GM21528 (cell line): Measurements from ENCODE around the gene GET4.
"Not testable (repeated sequence)": the region's sequence is repeated elsewhere in the genome, so short reads cannot be mapped to it uniquely, and the experiment has no call there.

ENCODE experiments used
- ATAC-seq: cut with Tn5 transposase; IDR thresholded peaks from one replicate; pipeline ENCODE4 v1.9.1; 2021; ENCODE audit warnings: mild to moderate bottlenecking, moderate library complexity; ENCODE audit not compliant: unreplicated experiment, low FRiP score

The GET4 gene

DNA sequence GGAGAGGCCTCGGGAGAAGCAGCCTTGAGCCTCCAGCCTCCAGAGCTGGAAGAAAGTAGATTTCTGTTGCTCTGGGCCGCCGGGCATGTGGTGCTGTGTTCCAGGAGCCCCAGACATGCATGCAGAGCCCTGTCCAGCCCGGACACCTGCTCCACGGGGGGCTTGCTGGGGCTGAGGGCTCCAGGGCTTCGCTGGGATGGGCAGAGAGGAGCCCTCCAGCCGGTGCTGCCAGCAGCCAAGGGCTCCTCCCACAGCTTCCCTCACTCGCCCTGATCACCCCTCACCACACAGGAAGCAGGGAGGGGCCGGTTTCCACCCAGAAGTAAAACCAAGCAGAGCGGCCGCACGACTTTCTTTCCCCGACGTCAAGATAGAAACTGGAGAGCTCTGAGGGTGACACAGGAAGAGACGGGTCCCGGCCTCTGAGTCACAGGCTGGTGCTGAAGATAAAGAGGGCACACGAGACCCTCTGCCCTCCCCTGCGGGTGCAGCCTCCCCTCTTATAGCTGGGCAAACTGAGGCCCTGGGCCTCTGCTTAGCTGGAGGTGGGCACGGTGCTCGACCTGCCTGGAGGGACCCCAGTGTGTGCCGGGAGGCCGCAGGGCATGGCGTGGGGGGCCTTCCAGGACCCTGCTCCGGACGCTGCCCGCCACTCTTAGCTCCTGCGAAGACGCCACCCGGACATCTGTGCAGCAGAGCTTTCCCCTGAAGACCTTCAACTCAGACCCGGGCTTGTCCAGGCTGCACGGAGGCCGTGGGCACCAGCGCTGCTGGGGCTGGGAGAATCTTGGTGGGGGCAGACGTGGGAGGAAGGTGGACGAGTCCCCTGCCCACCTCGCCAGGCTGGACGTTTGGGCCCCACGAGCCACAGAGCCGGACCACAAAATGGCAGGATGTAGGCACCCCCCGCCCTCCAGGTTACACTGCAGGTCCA is 47.0 kb downstream of the GET4 start:
- ATAC-seq, result peak; percentile 83

DNA sequence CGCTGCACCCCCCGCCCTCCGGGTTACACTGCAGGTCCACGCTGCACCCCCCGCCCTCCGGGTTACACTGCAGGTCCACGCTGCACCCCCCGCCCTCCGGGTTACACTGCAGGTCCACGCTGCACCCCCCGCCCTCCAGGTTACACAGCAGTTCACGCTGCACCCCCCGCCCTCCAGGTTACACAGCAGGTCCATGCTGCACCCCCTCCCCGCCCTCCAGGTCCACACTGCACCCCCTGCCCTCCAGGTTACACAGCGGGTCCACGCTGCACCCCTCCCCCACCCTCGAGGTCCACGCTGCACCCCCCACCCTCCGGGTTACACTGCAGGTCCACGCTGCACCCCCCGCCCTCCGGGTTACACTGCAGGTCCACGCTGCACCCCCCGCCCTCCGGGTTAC is 47.7 kb downstream of the GET4 start:
- ATAC-seq, result not testable (repeated sequence)

DNA sequence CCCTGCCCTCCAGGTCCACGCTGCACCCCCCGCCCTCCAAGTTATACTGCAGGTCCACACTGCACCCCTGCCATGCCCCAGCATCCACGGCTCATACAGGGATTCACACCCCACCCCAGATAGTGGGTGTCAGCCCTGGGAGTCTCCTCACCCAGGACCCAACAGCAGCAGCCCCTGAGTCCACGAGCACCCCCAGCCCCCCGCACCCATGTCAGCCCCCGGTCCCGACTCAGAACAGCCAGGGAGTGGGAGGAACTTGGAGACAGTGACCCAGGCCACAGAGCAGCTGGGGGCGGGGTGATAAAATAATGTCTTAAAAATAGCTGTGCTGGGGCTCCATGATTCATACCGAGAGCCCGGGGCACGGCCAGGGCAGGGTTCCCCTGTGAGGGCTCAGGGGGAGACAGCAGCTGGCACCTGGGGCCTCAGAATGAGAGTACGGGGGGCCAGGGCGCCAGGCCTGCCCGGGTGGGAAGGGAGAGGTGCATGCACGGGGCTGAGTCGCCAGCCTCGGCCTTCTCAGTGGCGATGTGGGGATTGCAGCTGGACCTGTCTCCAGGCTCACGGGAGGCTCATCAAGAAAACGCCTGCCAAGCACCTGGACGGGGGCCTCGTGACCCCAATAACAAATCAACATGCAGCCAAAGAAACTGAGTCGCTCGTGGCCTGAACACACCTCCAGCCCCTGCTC is 48.3 kb downstream of the GET4 start:
- ATAC-seq, result peak; percentile 37

DNA sequence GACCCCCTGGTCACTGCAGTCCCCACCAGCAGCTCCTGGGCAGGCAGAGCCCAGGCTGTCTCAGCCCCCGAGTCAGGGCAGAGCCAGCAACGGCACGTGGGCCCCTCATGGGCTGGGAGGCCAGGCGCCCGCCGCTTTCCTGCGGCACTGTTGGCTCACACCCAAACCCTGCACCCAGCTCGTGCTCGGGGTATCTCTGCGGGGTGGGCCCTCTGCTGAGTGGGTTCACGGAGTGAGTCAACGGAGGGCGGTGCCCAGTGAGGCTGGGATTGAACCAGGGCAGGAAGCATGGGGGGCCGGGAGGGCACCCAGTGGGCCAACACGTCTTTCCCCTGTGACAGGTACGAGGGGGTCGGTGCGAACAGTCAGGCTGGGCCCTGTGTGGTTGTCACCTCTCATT is 49.2 kb downstream of the GET4 start:
- no peak for ATAC-seq

DNA sequence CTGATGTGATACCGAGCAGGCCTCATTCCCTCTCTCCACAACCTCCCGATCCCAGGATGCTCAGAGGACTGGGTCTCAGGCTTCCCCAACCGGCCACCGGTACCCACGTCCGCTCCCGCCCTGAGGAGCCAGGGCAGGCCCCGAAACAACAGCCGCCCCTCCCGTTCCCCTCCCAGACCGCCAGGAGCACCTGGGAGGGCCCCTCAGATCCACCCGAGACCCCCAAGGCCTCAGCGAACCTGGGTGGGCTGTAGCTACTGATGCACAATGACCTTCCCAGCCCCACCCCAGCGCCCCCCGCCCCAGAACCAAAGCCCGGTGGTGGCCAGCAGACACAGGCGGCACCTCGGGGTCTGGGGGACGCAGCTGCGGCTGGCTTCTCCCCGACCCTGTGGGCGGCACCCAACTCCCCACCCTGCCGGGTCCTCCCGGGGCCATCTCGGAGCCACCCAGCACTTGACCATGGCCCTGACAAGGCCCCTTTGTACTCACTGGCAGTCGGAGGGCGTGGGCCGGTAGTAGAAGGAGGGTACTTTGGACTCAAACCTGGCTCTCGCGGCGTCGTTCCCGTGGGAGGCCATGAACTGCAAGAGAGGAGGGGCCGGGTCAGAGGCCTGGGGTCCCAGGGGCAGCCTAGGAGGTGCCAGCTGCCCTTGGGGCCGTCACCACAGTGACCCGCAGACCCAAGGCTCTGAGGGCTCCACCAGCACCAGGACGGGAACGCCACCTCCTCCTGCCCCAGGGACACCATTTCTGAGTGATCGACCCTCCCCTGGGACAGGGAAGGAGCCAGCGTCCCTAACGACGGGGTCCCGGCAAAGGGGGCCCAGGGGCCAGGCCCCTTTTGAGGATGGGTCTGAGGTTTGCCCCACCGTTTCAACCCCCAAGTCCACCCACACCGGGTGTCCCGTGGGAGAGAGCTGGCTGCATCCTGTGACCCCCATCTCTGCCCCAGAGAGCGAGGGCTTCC is 50.0 kb downstream of the GET4 start:
- ATAC-seq, result no peak

DNA sequence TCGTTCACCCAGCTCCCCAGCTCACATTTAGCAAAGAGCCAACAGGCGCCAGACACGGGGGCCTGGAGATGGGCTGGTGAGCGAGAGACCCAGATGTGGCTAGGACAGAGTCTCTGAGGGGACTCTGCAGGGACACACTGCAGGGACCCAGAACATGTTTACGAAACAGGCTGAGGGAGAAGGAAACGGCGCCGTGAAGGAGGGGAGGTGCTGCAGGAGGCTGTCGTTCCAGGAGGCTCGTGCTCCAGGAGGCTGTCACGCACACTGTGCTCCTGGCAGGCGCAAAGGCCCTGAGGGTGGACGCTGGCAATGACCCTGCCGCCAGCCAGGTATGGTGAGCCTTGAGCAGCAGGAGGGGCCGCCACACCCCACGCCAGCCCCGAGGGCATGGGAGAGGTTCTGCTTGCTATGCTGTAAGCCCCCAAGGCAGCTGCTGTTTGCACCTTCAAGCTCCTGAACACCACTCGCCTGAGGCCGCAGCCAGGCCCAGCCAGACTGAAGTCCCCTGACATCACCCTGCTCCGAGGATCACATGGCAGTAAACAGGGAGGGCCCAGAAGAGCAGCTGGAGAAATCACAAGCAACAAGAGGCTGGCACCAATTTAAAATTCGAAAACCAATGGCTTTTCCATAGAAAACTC is 50.8 kb downstream of the GET4 start:
- no peak for ATAC-seq

DNA sequence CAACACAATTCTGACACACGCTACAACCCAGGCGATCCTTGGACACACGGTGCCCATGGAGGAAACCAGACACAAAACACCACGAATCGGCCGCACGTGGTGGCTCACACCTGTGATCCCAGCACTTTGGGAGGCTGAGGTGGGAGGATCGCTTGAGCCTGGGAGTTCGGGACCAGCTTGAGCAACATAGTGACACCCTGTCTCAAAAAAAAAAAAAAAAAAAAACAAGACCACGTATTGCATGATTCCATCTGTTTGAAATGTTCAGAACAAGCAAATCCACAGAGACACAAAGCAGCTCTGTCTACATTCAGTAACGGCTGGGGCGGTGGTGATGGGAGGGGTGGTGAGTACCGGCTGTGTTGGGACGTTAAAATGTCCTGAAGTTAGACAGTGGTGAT is 53.0 kb downstream of the GET4 start:
- no peak for ATAC-seq

DNA sequence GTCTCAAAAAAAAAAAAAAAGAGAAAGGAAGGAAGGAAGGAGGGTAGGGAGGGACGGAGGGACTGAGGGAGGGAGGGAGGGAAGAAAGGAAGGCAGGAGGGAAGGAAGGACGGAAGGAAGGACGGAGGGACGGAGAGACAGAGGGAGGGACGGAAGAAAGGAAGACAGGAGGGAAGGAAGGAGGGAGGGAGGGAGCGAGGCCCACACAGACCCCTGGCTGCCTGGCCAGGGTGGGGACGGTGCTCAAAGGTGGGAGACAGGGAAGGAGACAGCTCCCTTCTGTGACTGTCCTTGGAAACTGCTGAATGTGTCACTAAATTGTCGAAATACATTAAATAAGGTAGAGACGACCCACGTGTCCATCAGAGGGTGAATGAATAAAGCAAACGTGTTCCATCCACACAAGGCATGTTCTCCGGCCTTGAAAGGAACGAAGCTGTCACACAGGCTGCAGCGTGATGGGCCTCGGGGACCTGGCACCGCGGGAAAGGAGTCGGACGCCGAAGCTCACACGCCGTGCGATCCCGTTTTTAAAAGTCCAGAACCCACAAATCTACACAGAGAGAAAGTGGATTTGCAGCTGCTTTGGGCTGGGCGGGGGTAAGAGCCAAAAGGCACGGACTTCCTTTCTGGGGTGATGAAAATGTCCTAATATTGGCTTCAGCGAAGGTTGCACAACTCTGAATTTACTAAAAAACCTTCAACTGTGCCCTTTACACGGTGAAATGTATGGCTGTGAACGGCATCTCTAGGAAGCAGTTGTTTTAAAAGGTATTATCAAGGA is 54.8 kb downstream of the GET4 start:
- ATAC-seq, result no peak

DNA sequence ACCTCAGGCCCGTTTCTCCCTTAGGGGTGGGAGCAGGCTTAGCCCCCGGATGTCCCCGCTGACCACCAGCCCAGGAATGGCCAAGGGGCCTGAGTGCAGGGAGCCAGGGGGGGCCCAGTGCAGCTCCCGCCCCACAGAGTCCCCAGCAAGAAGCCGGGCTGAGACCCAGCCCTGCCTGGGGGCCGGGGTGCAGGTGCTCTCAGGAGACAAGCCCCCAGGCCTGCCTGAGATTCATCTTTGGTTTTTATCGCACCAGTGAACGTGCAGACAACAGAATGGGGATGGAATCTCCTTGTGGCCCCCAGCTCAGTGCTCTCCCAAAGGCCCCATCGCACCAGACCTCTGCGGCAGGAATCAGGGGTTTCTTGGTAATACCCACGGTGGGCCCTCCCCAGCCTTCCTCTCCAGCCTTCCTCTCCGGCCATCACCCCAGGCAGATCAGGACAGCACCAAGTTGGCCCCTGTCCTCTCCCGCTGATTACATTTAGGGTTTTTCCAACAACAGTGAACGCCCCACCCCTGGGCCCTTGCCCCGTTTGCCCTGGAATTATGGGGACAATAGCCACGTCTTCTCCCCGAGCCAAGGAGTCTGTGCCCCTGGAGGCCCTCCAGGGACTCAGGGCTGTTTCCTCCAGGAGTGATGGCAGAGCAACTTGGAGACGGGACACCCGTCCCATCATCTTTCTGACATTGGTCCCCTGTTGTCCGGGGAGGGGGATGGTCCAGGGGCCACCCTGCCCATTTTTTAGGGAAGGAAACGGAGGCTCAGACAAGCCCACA is 55.7 kb downstream of the GET4 start:
- no peak for ATAC-seq

DNA sequence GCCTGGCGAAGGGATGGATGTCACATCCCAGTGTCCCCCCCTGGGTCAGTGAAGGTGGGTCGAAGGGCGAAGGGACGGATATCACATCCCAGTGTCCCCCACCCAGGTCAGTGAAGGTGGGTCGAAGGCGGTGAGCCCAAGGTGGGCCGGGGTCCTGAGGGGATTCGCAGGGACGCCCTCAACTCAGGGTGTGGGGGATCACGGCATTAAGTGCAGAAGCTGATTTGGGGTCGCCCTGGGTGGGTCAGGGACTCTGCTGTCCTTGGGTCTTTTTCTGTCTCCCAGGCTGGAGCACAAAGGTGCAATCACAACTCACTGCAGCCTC is 56.3 kb downstream of the GET4 start:
- ATAC-seq, result no peak

DNA sequence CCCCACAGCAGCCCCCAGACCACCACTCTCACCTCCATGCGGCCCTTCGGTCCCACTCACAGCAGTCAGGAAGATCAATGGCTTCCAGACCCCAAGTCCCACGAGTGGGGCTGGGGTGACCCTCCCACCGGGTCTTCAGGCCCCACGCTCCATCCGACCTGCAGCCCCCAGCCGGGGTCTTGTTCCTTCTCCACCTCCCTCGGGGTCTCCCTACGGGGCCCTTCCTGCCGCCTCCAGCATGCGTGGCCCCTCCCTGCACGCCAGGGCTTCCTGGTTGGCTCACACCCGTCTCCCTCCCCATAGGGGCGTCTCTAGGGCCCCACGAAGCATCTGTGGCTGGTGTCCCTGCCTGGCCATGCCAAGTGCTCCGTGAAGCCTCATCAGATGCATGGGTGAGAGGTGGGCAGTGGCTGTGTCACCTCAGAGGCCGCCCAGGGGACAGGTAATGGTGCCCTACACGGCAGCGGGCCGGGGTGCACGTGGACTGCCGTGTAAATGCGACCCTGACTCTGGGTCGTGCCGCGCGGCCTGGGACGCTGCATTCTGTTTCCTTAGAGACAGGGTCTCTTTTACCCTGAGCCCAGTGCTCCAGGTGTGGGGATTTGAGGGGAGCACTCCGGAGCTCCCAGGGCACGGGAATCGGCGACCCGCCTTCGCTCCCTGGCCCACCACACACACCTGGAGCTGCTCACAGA is 58.3 kb downstream of the GET4 start:
- ATAC-seq, result no peak

DNA sequence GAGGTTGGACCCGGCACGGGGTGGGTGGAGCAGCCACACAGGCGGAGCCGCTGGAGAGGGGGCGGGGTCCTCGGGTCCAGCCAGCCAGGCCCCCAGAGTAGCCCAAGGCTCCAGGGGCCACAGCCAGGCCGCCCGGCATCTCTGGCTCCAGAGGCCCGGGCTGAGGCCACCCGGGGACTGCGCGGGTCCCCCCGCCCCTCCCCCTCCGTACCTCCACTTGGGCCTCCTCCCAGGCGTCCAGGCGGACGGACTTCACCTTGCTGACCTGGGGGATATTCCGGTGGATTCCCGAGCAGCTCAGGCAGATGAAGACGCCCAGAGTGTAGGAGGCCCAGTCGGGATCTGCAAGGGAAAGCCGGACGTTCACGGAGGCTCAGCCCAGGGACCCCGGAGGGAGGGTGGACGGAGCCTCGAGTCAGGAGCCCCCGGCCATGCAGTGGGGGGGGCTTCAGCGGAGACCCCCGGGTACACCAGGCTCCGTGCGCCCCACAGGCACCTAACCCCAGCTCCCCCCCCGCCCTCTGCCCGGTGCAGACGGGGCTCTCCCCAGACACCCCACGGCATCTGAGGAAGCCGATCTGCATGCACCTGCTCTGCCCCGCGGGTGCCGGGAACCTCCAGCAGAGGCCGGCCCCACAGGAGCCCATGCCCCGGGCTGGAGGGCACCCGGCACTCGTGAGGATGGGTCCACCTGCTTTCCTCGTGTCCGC is 59.0 kb downstream of the GET4 start:
- ATAC-seq, result no peak

DNA sequence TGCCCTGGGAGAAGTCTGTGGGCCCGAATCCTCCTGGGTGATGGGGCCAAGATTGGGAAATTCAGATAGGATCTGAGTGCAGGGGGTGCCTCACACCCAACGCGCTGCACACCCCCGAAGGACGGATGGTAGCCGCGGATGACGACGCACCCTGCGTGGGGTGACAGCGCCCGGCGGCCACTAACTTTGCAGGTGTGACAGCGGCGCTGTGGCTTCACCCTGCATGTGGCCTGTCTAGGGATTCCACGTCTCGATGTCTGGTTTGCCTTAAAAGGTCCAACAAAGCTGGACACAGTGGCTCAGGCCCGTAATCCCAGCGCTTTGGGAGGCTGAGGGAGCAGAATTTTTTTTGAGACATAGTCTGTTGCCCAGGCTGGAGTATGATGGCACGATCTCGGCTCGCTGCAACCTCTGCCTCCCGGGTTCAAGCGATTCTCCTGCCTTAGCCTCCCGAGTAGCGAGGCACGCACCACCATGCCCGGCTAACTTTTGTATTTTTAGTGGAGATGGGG is 59.6 kb downstream of the GET4 start:
- ATAC-seq, result no peak

DNA sequence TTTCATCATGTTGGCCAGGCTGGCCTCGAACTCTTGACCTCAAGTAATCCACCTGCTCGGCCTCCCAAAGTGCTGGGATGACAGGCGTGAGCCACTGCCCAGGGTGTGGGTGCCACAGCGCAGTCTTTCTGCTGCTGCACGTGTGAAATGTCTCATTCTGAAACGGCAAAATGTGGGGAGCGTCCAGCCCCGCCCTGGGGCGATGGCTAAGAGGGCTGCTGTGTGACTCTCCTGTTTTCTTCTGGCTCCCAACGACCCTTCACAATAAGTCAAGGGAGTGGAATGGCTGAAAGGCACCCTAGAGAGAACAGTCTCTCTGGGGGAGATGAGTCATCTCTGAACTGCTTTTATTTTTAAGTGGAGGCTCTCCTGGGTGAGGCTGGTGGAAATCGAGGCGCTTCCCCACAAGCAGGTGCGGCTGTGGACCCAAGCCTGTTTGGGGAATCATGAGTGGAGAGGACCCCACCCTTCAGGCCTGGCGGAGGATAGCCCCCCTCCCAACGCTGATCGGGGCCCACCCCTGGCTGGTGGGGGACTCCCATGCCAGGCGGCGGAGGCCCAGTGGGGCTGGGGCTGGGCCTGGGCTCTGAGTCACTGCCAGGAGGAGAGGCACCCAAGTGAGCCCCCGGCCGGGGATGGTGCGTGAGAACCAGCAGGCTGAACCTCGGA is 60.2 kb downstream of the GET4 start:
- peak; percentile 64 for ATAC-seq

DNA sequence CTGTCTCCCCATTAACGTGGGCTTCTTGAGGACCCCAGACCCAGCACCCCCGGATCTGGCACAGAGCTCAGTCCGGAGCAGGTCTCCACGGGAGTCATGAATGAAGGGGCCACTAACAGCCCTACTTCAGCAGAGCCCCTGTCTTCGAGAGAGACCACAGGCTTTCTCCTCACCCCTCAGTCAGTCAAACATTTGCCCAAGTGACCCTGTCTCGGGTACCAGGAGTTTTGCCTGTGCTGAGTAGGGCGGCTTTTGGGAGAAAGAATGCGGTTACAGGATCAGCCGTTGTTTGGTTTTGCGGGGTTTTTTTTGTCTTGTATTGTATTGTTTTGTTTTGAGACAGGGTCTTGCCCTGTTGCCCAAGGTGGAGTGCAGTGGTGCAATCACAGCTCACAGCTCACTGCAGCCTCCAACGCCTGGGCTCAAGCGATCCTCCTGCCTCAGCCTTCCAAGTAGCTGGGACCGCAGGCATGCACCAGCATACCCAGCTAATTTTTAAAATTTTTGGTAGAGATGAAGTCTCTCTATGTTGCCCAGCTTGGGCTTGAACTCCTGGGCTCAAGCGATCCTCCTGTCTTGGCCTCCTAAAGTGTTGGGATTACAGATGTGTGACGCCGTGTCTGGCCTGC is 61.6 kb downstream of the GET4 start:
- no peak for ATAC-seq

DNA sequence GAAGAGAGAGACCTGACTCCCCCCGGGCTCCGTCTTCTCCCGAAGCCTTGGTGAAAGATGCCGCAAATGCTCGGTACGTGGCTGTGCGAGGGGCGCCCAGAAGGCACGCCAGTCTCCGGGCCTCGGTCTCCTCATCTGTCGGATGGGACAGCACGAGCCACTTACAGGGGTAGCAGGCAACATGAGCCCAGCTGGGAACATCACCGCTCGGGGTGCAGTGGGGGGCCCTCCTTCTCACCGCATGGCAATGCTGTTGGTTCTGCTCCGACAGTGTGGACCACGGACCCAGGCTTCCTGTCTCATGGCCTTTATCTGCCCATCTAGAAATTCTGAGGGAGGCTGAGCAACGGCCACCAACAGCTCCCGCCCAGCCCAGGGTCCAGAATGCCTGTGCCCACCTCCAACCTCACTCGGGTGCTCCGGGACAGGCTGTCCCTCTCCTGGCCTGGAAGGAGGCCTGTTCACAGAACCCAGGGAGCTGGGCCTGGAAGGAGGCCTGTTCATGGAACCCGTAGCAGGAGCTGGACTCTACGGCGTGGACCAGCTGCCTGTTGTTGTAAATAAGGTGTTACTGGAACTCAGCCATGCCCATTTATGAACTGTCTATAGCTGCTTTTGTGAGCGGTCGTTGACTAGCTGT is 62.3 kb downstream of the GET4 start:
- no peak for ATAC-seq
